Gastrocnemius medialis (tissue), 4 donors: Measurements from ENCODE around the gene PDE5A. TPM values are rescaled to one million over a fixed set of nuclear protein-coding genes. Genes with fewer than 3 reads are reported as not detected.
A peak's percentile ranks its signal among the peaks of the same experiment; 100 is the strongest.
"Not testable (repeated sequence)": the region's sequence is repeated elsewhere in the genome, so short reads cannot be mapped to it uniquely, and the experiment has no call there.

ENCODE experiments used
- ATAC-seq, 2 donors: fragments of 150-250 bp; one replicate each; pipeline ENCODE4 v1.9.1; 2016
- DNase-seq, 2 donors: peaks; one replicate each; pipeline ENCODE4 v3.0.0-alpha.2; 2019
- H3K27ac ChIP-seq, 4 donors: fragments of 200-600 bp; sonication (generic); 1 replicate in 1 of 4; 2 replicates in 3 of 4; pipeline ENCODE4 v1.5.1; 2016 to 2018; ENCODE audit warnings: mild to moderate bottlenecking in 2 of 4, moderate library complexity in 1 of 4
- H3K27me3 ChIP-seq, 3 donors: fragments of 200-600 bp; sonication (generic) in 2 of 3; 1 replicate in 1 of 3; 2 replicates in 2 of 3; pipeline versions ENCODE4 v1.5.1 to v1.6.0; 2016 to 2019; ENCODE audit warnings: mild to moderate bottlenecking in 1 of 3, moderate library complexity in 1 of 3
- H3K36me3 ChIP-seq, 2 donors: fragments of 200-600 bp; sonication (generic) in 1 of 2; one replicate each; pipeline ENCODE4 v1.5.1; 2017 to 2018
- H3K4me1 ChIP-seq, 2 donors: fragments of 200-600 bp; sonication (generic) in 1 of 2; one replicate each; pipeline ENCODE4 v1.5.1; 2016 to 2017; ENCODE audit warnings: mild to moderate bottlenecking in 2 of 2
- H3K4me3 ChIP-seq, 4 donors: fragments of 200-600 bp; sonication (generic) in 3 of 4; 1 replicate in 1 of 4; 2 replicates in 3 of 4; pipeline ENCODE4 v1.5.1; 2016 to 2019; ENCODE audit warnings: mild to moderate bottlenecking in 2 of 4
- H3K9me3 ChIP-seq, 3 donors: fragments of 200-600 bp; sonication (generic) in 2 of 3; 1 replicate in 1 of 3; 2 replicates in 2 of 3; pipeline ENCODE4 v1.5.1; 2016 to 2019
- CTCF ChIP-seq, 5 experiments: fragments of 450-650 bp in 3 of 5; fragments of 200-600 bp in 2 of 5; sonication (generic) in 2 of 5; IDR thresholded peaks in 4 of 5; conservative IDR thresholded peaks in 1 of 5; 1 replicate in 4 of 5; 2 replicates in 1 of 5; pipeline ENCODE4 v1.5.1; 2016 to 2019; ENCODE audit warnings: antibody characterized with exemption in 5 of 5, mild to moderate bottlenecking in 3 of 5, moderate library complexity in 3 of 5
- POLR2A ChIP-seq, 2 donors: fragments of 450-650 bp; IDR thresholded peaks; one replicate each; pipeline ENCODE4 v1.6.1; 2017; ENCODE audit warnings: antibody characterized with exemption in 2 of 2, mild to moderate bottlenecking in 2 of 2, moderate library complexity in 2 of 2
- in situ Hi-C, 4 donors: fragments of 200-750 bp; cut with MboI; loops; one replicate each; pipeline versions ENCODE4 v1.15.0 to v1.8.0; 2017; ENCODE audit warnings: low sequenced_read_pairs in 4 of 4
- intact Hi-C: fragments of 100-400 bp; cut with DNase I; formaldehyde crosslinking; loops from one replicate; pipeline ENCODE4 v1.15.1; 2023; ENCODE audit warnings: low total_unique reads
- total RNA-seq, 4 donors: library from RNA; depleted of rRNA; stranded (reverse); fragments of >200 nt; gene quantifications; one replicate each; pipeline versions ENCODE4 v1.1.0 to v1.2.3, GENCODE V29; 2016

Gene PDE5A
- total RNA-seq, 4 donors from 2014 or later = 5.5 to 9.9 (median 6.0) TPM

- ATAC-seq (no peak), DNase-seq (no peak)
- H3K9me3 ChIP-seq = no peaks in the 10 kb centered on the region
- H3K27me3 ChIP-seq = no peaks in the 10 kb centered on the region
- H3K36me3 ChIP-seq = peaks cover 0 to 9% of the 10 kb centered on the region in 2 donors
- intact Hi-C loops = no loop called here
- no peak overlapping the region for H3K4me3 ChIP-seq
- in situ Hi-C loops = no loop called here
- no peaks in the 10 kb centered on the region for H3K4me1 ChIP-seq
- no peak overlapping the region for H3K27ac ChIP-seq
- TF ChIP-seq CTCF (IDR thresholded peaks at IDR 0.05 in 4 of 5, conservative IDR thresholded peaks at IDR 0.05 in 1 of 5) (no peak), POLR2A (IDR thresholded peaks at IDR 0.05) (no peak)
These were observed 150.0 kb downstream of the PDE5A start for GRCh38 chr4:119478446-119479179.

- Histone ChIP-seq H3K27ac (no peak overlapping the region), H3K4me1 (no peaks in the 10 kb centered on the region), H3K36me3 (peaks cover 0 to 9% of the 10 kb centered on the region in 2 donors), H3K27me3 (no peaks in the 10 kb centered on the region), H3K9me3 (no peaks in the 10 kb centered on the region), H3K4me3 (no peak overlapping the region)
- intact Hi-C loops = no loop called here
- in situ Hi-C loops = no loop called here
- ATAC-seq (no peak), DNase-seq (no peak)
- TF ChIP-seq CTCF (IDR thresholded peaks at IDR 0.05 in 4 of 5, conservative IDR thresholded peaks at IDR 0.05 in 1 of 5) = no peak
- no peak for TF ChIP-seq POLR2A (IDR thresholded peaks at IDR 0.05)
These were observed 151.1 kb downstream of the PDE5A start for GRCh38 chr4:119477412-119478053.

- in situ Hi-C loops = no loop called here
- no peak for DNase-seq
- TF ChIP-seq CTCF (IDR thresholded peaks at IDR 0.05 in 4 of 5, conservative IDR thresholded peaks at IDR 0.05 in 1 of 5) (no peak), POLR2A (IDR thresholded peaks at IDR 0.05) (no peak)
- H3K27ac ChIP-seq = no peak overlapping the region
- no peaks in the 10 kb centered on the region for H3K4me1 ChIP-seq
- ATAC-seq = no peak
- H3K27me3 ChIP-seq = no peaks in the 10 kb centered on the region
- intact Hi-C loops = no loop called here
- H3K36me3 ChIP-seq = peaks cover 0 to 5% of the 10 kb centered on the region in 2 donors
- no peaks in the 10 kb centered on the region for H3K9me3 ChIP-seq
- no peak overlapping the region for H3K4me3 ChIP-seq
These were observed 157.3 kb downstream of the PDE5A start for GRCh38 chr4:119471259-119471658.

GRCh38 chr4:119470737-119471063 is 157.9 kb downstream of the PDE5A start:
- ATAC-seq, intact Hi-C loops, H3K27me3 ChIP-seq, H3K36me3 ChIP-seq, H3K4me3 ChIP-seq, H3K9me3 ChIP-seq, H3K4me1 ChIP-seq, in situ Hi-C loops, H3K27ac ChIP-seq, DNase-seq: not testable (repeated sequence)

- not testable (repeated sequence) for H3K36me3 ChIP-seq, ATAC-seq
These were observed 158.4 kb downstream of the PDE5A start for GRCh38 chr4:119470021-119470736.

GRCh38 chr4:119469039-119469438 is 159.6 kb downstream of the PDE5A start:
- DNase-seq, H3K4me1 ChIP-seq, H3K9me3 ChIP-seq, H3K36me3 ChIP-seq, H3K27me3 ChIP-seq, ATAC-seq, H3K4me3 ChIP-seq, in situ Hi-C loops, H3K27ac ChIP-seq, intact Hi-C loops: not testable (repeated sequence)

More at GRCh38 chr4:119470021-119470736, 158.4 kb downstream of the PDE5A start:
- H3K27ac ChIP-seq, DNase-seq, H3K4me3 ChIP-seq, H3K9me3 ChIP-seq, H3K27me3 ChIP-seq, in situ Hi-C loops, intact Hi-C loops, H3K4me1 ChIP-seq: not testable (repeated sequence)

- H3K36me3 ChIP-seq, H3K4me1 ChIP-seq, ATAC-seq, H3K9me3 ChIP-seq, H3K4me3 ChIP-seq, in situ Hi-C loops, DNase-seq, H3K27ac ChIP-seq, H3K27me3 ChIP-seq, intact Hi-C loops: not testable (repeated sequence)
These were observed 165.9 kb downstream of the PDE5A start for GRCh38 chr4:119462733-119463132.

GRCh38 chr4:119455734-119456133 is 172.9 kb downstream of the PDE5A start:
- intact Hi-C loops = loop anchor here (10.0 kb wide), 1 partner anchor 471 kb away; no protein-coding TSS in a partner anchor
- peak overlapping the region in 1 of 4 donors; percentile 89 for H3K27ac ChIP-seq
- in situ Hi-C loops, H3K4me1 ChIP-seq, H3K9me3 ChIP-seq, H3K36me3 ChIP-seq, ATAC-seq, H3K27me3 ChIP-seq, DNase-seq: not testable (repeated sequence)
- peak overlapping the region in 2 of 4 donors; percentile 90 to 94 for H3K4me3 ChIP-seq
